Bone marrow (tissue), 2 donors: ENCODE measurements around the gene SEC61A1.

ENCODE experiments used
- DNase-seq, 2 donors: peaks; one replicate each; lab custom pipeline; 2025; lab: John Stamatoyannopoulos, UW

Gene SEC61A1

GRCh38 chr3:128113817-128114794, 61.9 kb downstream of the SEC61A1 start:
- DNase-seq, result no peak
